ENCODE results near the gene KIR2DL1.
"Not testable (repeated sequence)": the region's sequence is repeated elsewhere in the genome, so short reads cannot be mapped to it uniquely, and the experiment has no call there.

KIR2DL1 gene

GRCh38 chr19:54771018-54771960 lies 1.7 kb downstream of the KIR2DL1 start:
- DNase-seq (ENCODE audit: low read depth), result not testable (repeated sequence)

DNA sequence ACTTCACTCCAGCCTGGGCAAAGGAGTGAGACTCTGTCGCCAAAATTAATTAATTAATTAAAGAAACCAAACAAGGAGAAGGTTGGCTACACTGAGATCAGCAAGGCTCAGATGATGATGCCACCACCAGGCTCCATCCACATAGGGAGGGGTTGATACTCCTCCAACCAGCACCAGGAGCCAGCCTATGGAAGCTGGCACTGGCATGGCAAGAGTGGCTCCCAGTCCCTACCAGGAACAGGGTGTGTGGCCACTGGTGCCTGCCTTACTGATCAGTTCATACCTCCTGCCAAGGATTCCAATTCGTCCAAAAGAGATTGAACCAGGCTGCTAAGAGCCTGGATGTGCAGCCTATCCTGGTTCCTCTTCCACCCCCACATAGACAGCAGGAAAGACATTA lies 3.1 kb downstream of the KIR2DL1 start:
- not testable (repeated sequence) for DNase-seq (ENCODE audit: low read depth)

DNA sequence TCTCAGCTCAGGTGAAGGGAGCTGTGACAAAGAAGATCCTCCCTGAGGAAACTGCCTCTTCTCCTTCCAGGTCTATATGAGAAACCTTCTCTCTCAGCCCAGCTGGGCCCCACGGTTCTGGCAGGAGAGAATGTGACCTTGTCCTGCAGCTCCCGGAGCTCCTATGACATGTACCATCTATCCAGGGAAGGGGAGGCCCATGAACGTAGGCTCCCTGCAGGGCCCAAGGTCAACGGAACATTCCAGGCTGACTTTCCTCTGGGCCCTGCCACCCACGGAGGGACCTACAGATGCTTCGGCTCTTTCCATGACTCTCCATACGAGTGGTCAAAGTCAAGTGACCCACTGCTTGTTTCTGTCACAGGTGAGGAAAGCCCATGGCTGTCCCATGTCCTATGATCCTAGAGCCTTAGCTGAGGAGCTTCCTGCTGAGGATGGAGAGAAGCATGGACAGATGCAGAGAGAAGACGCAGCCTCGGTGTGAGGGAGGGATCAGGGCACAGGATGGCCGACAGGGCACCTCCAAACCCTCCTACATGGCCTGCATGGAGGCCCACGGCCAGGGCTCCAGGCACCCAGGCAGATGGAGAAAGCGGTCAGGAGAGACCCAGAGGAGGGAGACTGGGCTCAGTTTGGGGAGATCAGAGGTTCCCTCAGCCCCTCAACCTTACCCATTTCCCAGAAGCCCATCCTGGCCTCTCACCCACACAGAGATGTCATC lies 5.7 kb downstream of the KIR2DL1 start:
- DNase-seq (ENCODE audit: low read depth), result not testable (repeated sequence)

GRCh38 chr19:54775830-54776229 lies 6.2 kb downstream of the KIR2DL1 start:
- DNase-seq (ENCODE audit: low read depth), result not testable (repeated sequence)

DNA sequence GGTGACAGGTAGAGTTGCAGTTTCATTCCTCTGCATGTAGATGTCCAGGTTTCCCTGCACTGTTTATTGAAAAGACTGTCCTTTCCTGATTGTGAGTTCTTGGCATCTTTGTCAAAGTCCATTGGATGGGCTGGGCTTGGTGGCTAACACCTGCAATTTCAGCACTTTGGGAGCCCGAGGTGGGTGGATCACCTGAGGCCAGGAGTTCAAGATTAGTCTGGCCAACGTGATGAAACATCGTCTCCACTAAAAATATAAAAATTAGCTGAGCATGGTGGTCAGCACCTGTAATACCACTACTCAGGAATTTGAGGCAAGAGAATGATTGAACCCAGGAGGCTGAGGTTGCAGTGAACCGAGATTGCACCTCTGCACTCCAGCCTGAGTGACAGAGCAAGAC lies 8.3 kb downstream of the KIR2DL1 start:
- DNase-seq (ENCODE audit: low read depth), result not testable (repeated sequence)

DNA sequence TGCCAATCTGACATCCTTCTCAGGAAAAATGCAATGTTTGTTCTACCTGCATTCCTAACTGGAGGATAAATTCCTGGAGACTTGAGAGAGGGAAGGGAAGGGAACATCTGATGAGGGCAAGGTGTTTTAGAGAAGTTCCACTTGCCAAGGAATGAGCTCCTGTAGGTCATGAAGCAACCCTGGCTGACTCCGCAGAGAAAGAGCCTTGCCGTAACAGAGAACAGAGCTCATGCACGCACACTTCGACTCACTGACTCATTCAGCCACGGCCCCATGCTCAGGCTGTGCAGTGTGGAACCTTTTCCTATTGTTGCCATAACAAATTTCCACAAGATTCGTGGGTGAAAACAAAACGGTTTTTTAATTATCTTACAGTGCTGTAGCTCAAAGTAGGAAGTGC lies 9.3 kb downstream of the KIR2DL1 start:
- not testable (repeated sequence) for DNase-seq (ENCODE audit: low read depth)

DNA sequence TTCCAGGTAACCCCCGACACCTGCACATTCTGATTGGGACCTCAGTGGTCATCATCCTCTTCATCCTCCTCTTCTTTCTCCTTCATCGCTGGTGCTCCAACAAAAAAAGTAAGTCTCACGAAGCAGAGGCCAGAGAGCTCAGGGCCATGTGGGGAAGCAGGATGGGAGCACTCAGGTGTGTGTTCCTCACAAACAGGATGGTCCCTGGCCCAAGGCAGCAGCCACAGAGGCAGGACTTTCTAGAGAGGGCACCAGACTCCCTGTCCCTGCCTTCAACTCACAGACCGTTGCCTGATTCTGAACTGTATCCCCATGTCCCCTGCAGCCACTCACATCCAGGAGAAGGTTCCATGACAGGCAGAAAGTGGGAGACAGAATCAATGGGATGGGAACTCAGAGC lies 13.3 kb downstream of the KIR2DL1 start:
- DNase-seq (ENCODE audit: low read depth), result not testable (repeated sequence)

DNA sequence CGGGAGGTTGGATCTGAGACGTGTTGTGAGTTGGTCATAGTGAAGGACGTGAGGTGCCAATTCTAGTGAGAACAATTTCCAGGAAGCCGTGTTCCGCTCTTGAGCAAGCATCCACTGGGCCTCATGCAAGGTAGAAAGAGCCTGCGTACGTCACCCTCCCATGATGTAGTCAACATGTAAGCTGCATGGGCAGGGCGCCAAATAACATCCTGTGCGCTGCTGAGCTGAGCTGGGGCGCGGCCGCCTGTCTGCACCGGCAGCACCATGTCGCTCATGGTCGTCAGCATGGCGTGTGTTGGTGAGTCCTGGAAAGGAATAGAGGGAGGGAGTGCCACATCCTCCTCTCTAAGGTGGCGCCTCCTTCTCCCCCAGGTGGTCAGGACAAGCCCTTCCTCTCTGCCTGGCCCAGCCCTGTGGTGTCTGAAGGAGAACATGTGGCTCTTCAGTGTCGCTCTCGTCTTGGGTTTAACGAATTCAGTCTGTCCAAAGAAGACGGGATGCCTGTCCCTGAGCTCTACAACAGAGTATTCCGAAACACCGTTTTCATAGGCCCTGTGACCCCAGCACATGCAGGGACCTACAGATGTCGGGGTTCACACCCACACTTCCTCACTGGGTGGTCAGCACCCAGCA lies 16.6 kb downstream of the KIR2DL1 start:
- DNase-seq (ENCODE audit: low read depth), result not testable (repeated sequence)

DNA sequence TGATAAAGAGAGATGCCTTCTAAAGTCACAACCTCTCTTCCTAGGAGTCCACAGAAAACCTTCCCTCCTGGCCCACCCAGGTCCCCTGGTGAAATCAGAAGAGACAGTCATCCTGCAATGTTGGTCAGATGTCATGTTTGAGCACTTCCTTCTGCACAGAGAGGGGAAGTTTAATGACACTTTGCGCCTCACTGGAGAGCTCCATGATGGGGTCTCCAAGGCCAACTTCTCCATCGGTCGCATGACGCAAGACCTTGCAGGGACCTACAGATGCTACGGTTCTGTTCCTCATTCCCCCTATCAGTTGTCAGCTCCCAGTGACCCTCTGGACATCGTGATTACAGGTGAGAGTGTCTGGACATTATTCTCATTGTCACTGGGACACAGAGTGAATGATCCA lies 18.6 kb downstream of the KIR2DL1 start:
- not testable (repeated sequence) for DNase-seq (ENCODE audit: low read depth)

- no peak for DNase-seq (ENCODE audit: low read depth)
Observed at GRCh38 chr19:54790711-54791110, 21.1 kb downstream of the KIR2DL1 start.

- no peak for DNase-seq (ENCODE audit: low read depth)
Observed at GRCh38 chr19:54791476-54791875, 21.9 kb downstream of the KIR2DL1 start.

GRCh38 chr19:54792814-54793213 lies 23.2 kb downstream of the KIR2DL1 start:
- DNase-seq (ENCODE audit: low read depth), result no peak

DNA sequence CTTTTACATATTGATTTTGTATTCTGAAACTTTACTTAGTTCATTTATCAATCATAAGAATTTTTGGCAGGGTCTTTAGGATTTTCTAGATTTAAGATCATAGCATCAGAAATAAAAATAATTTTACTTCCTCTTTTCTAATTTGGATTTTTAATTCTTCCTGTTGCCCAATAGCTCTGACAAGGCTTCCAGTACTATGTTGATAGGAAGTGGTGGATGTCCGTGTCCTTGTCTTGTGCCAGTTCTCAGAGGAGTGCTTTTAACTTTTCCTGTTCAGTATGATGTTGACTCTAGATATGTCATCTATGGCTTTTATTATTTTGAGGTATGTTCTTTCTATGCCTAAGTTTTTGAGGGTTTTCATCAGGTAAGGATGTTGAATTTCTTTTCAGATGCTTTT lies 26.2 kb downstream of the KIR2DL1 start:
- no peak for DNase-seq (ENCODE audit: low read depth)

DNA sequence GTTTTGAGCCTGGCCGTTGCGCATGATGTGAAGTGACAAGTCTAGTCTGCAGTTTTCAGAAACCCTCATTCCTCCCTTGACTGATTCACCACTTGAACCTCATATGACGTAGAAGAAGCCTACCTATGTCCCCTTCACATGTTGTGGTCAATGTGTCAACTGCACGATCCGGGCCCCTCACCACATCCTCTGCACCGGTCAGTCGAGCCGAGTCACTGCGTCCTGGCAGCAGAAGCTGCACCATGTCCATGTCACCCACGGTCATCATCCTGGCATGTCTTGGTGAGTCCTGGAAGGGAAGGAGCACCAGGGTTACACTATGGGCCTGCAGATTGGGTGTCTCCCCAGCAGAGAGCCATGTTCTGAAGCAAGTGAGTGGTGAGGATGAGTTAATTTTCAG lies 33.8 kb downstream of the KIR2DL1 start, which contains the start of gene KIR2DL4:
TSS of gene KIR2DL4 (plus strand) at position 201 of the 400 bp plus-strand sequence. CDS start at position 243, 42 bp downstream.
- DNase-seq (ENCODE audit: low read depth), result no peak

- no peak for DNase-seq (ENCODE audit: low read depth)
Observed at GRCh38 chr19:54804101-54804500, 34.5 kb downstream of the KIR2DL1 start.

- no peak for DNase-seq (ENCODE audit: low read depth)
Observed at GRCh38 chr19:54804571-54804970, 35.0 kb downstream of the KIR2DL1 start.

GRCh38 chr19:54805665-54806515 lies 36.3 kb downstream of the KIR2DL1 start:
- DNase-seq (ENCODE audit: low read depth), result no peak

GRCh38 chr19:54806516-54806838 lies 36.9 kb downstream of the KIR2DL1 start:
- no peak for DNase-seq (ENCODE audit: low read depth)

- DNase-seq (ENCODE audit: low read depth), result not testable (repeated sequence)
Observed at GRCh38 chr19:54814571-54814970, 45.0 kb downstream of the KIR2DL1 start.

DNA sequence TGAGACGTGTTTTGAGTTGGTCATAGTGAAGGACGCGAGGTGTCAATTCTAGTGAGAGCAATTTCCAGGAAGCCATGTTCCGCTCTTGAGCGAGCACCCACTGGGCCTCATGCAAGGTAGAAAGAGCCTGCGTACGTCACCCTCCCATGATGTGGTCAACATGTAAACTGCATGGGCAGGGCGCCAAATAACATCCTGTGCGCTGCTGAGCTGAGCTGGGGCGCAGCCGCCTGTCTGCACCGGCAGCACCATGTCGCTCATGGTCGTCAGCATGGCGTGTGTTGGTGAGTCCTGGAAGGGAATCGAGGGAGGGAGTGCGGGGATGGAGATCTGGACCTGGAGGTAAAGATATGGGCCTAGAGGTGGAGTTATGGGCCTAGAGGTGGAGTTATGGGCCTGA lies 46.7 kb downstream of the KIR2DL1 start, which contains the start of gene KIR3DL1:
TSS of gene KIR3DL1 (plus strand) at position 218 of the 400 bp plus-strand sequence.
- DNase-seq (ENCODE audit: low read depth), result not testable (repeated sequence)
